ENCODE measurements around the gene CPS1. TPM values are rescaled to one million over a fixed set of nuclear protein-coding genes. Genes with fewer than 3 reads are reported as not detected.

The CPS1 gene
- total RNA-seq, 1 donor from 2014 or later, result 4.4 TPM

DNA sequence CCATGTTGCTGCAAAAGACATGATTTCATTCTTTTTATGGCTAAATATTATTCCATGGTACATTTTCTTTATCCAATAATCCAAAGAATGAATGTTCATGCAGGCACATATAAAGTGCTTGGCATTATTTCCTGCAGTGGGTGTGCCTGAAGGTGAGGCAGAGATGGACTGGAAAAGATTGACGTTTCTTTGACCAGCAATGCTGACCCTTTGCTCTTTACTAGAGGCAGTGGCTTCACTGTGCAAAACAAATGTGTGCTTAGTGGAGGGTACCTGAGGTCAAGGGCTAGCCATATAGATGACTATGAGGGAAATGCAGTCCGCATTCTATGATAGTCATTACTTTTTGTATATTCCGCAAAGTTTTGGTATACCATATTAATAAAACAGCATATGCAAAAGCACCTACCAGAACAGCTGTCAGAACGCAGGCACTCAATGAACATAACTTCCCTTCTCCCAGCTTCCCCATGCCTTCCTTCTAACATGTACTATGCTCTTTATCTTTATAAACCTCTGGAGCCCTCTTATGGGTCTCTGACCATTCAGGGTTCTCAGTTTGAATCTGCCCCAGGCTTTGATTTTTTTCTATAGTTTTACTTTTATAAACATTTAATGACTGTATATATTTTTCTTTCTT lies 32.6 kb upstream of the CPS1 start:
- Mint-ChIP-seq H3K27ac (no peak overlapping the region), H3K27me3 (ENCODE audit: low read depth) (peaks cover 4% of the 10 kb centered on the region), H3K9me3 (no peaks in the 10 kb centered on the region), H3K4me3 (no peak overlapping the region), H3K36me3 (no peaks in the 10 kb centered on the region), H3K4me1 (no peaks in the 10 kb centered on the region)
- TF ChIP-seq, protein P1, sequence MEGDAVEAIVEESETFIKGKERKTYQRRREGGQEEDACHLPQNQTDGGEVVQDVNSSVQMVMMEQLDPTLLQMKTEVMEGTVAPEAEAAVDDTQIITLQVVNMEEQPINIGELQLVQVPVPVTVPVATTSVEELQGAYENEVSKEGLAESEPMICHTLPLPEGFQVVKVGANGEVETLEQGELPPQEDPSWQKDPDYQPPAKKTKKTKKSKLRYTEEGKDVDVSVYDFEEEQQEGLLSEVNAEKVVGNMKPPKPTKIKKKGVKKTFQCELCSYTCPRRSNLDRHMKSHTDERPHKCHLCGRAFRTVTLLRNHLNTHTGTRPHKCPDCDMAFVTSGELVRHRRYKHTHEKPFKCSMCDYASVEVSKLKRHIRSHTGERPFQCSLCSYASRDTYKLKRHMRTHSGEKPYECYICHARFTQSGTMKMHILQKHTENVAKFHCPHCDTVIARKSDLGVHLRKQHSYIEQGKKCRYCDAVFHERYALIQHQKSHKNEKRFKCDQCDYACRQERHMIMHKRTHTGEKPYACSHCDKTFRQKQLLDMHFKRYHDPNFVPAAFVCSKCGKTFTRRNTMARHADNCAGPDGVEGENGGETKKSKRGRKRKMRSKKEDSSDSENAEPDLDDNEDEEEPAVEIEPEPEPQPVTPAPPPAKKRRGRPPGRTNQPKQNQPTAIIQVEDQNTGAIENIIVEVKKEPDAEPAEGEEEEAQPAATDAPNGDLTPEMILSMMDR (IDR thresholded peaks at IDR 0.05; ENCODE audit: unreplicated experiment), result no peak
- no peak for DNase-seq (ENCODE audit: low spot score in 2 of 2, unreplicated experiment in 2 of 2)

DNA sequence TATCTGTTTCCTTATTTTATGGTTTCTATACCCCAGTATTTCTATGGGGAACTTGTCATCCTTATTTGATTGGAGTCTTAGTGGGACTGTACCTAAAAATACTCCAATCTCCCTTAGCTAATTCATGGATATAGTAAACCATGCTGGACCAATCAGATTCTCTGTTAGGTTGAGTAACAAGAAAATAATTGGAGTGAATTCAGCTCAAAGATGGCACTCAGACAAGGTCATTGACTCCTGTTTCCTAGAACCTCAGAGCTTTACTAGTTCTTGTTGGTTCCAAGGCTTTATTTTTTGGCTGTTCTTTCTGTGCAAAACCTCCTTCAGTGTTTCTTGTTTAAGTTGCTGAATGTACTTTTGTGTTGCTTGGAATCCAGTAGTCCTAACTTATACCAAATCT lies 31.9 kb upstream of the CPS1 start:
- no peaks in the 10 kb centered on the region for H3K4me1 Mint-ChIP-seq

DNA sequence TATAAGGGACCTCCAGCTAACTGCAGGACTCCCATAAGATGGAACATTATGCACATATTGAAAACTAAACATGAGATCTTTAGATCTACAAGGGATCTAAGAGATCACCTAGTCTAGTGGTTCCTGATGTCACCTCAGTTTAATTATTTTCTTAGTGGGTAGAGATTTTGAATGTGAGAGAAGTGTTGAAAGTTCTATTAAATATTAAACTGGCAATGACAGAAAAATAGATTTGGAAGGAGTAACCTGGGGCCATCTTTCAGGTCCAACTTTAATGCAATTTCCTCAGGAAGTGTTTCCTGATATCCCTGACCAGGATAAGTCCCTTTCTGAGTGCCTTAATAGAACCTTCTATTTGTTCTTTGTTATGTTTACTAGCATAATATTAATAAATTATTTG lies 29.1 kb upstream of the CPS1 start:
- peaks cover 4% of the 10 kb centered on the region for H3K27me3 Mint-ChIP-seq (ENCODE audit: low read depth)
- no peak overlapping the region for H3K27ac Mint-ChIP-seq
- no peaks in the 10 kb centered on the region for H3K4me1 Mint-ChIP-seq
- H3K36me3 Mint-ChIP-seq, result no peaks in the 10 kb centered on the region
- TF ChIP-seq, protein P1 (IDR thresholded peaks at IDR 0.05; ENCODE audit: unreplicated experiment), result no peak
- no peak overlapping the region for H3K4me3 Mint-ChIP-seq
- no peak for DNase-seq (ENCODE audit: low spot score in 2 of 2, unreplicated experiment in 2 of 2)
- H3K9me3 Mint-ChIP-seq, result no peaks in the 10 kb centered on the region

More for the DNA sequence above, 31.9 kb upstream of the CPS1 start:
- peaks cover 4% of the 10 kb centered on the region for H3K27me3 Mint-ChIP-seq (ENCODE audit: low read depth)
- H3K9me3 Mint-ChIP-seq, result no peaks in the 10 kb centered on the region
- H3K36me3 Mint-ChIP-seq, result no peaks in the 10 kb centered on the region
- DNase-seq (ENCODE audit: low spot score in 2 of 2, unreplicated experiment in 2 of 2), result no peak
- TF ChIP-seq, protein P1 (IDR thresholded peaks at IDR 0.05; ENCODE audit: unreplicated experiment), result no peak
- no peak overlapping the region for H3K4me3 Mint-ChIP-seq
- H3K27ac Mint-ChIP-seq, result no peak overlapping the region

DNA sequence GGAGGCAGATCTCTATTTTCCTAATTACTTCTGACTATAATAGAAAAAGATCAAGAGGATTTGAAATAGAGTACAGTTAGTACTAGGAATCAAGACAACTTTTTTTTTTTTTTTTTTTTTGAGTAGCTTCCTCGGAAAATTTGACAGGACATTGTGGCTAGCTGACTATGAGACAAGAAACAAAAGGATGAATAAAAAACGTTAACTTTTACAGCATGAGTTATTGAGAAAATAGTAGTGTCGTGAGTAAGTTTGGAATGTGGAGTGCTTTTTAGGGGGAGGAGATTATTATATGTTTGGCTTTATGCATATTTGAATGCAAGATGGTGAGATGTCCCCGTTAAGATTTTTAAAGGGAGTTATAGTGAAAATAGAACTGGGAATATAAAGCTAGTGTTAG lies 27.7 kb upstream of the CPS1 start:
- DNase-seq (ENCODE audit: low spot score in 2 of 2, unreplicated experiment in 2 of 2), result no peak
- H3K36me3 Mint-ChIP-seq, result no peaks in the 10 kb centered on the region
- peaks cover 4% of the 10 kb centered on the region for H3K27me3 Mint-ChIP-seq (ENCODE audit: low read depth)
- TF ChIP-seq, protein P1 (IDR thresholded peaks at IDR 0.05; ENCODE audit: unreplicated experiment), result no peak
- peaks cover 2% of the 10 kb centered on the region for H3K4me1 Mint-ChIP-seq
- H3K4me3 Mint-ChIP-seq, result no peak overlapping the region
- H3K27ac Mint-ChIP-seq, result no peak overlapping the region
- H3K9me3 Mint-ChIP-seq, result no peaks in the 10 kb centered on the region

DNA sequence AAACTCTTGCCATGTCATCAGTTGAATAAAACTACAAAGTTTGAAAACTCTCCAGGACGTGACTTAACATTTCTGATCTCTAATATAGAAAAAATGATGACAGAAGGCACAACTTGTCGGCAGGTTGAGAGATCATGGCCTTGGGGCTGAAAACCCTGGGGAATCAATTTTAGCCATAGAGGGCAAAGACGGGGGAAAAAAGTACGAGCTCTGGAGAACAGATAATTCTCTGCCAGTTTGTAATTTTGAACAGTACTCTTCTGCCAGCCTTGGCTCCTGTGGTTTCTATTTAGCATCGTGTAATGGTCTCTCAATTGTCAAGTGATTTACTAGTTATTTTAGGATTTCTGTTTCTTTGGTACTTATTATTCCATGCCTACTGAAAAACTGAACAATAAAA lies 25.3 kb upstream of the CPS1 start:
- Mint-ChIP-seq H3K36me3 (no peaks in the 10 kb centered on the region), H3K4me1 (peaks cover 4% of the 10 kb centered on the region), H3K27me3 (ENCODE audit: low read depth) (no peaks in the 10 kb centered on the region), H3K4me3 (no peak overlapping the region), H3K27ac (no peak overlapping the region), H3K9me3 (no peaks in the 10 kb centered on the region)
- no peak for DNase-seq (ENCODE audit: low spot score in 2 of 2, unreplicated experiment in 2 of 2)
- TF ChIP-seq, protein P1 (IDR thresholded peaks at IDR 0.05; ENCODE audit: unreplicated experiment), result no peak

DNA sequence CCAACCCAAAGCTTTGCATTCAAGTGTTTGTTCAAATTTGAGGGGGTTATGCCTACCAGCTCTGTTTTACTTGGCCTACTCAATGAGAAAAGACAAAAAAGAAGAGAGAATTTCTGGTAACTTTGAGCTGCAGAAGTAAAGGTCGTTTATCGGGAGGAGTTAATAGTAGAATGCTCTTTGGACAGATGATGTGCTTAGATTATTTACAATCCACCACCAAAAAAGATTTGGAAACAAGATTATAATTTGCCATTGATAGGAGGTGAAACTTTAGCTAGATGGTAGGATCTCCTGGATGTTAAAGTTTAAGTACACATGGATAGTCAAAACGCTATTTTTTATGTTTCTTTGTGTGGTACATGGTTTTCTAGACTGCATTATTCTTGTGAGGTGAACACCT lies 24.9 kb upstream of the CPS1 start:
- no peaks in the 10 kb centered on the region for H3K9me3 Mint-ChIP-seq
- no peak overlapping the region for H3K4me3 Mint-ChIP-seq
- H3K27me3 Mint-ChIP-seq (ENCODE audit: low read depth), result no peaks in the 10 kb centered on the region
- DNase-seq (ENCODE audit: low spot score in 2 of 2, unreplicated experiment in 2 of 2), result no peak
- TF ChIP-seq, protein P1 (IDR thresholded peaks at IDR 0.05; ENCODE audit: unreplicated experiment), result no peak
- no peak overlapping the region for H3K27ac Mint-ChIP-seq
- no peaks in the 10 kb centered on the region for H3K36me3 Mint-ChIP-seq
- peaks cover 4% of the 10 kb centered on the region for H3K4me1 Mint-ChIP-seq

Data from mesothelial cell of epicardium (in vitro differentiated cells).